Astrocyte (in vitro differentiated cells and primary cell): ENCODE measurements around the gene ZNF683.

Source experiments
- CTCF ChIP-seq: IDR thresholded peaks from 2 replicates; pipeline ENCODE4 v1.5.1; 2011; ENCODE audit warnings: low read depth, mild to moderate bottlenecking, inconsistent platforms, low read length, moderate library complexity; ENCODE audit not compliant: insufficient read depth
- EZH2 ChIP-seq: IDR thresholded peaks from 2 replicates; pipeline ENCODE4 v1.6.1; 2012; ENCODE audit warnings: mild to moderate bottlenecking, low read length, inconsistent platforms; ENCODE audit not compliant: insufficient read depth

- TF ChIP-seq CTCF (no peak), EZH2 (no peak)
Observed at GRCh38 chr1:26405281-26405915, 32.8 kb upstream of the ZNF683 start.
